Measurements from ENCODE around the gene MIF.
"Not testable (repeated sequence)": the region's sequence is repeated elsewhere in the genome, so short reads cannot be mapped to it uniquely, and the experiment has no call there.

Gene MIF

GRCh38 chr22:23894710-23895598 is 771 bp downstream of the MIF start:
- WGBS = 2% methylated on average over 77 of the region's 79 CpGs
- peak overlapping the region; percentile 92 for H3K9ac ChIP-seq (ENCODE audit: low read depth, low read length)
- H3K9me3 ChIP-seq (ENCODE audit: insufficient read depth, low read depth, low read length) = peaks cover 11% of the 10 kb centered on the region; the same call in 1 of the 2 replicates
- H3K4me3 ChIP-seq (ENCODE audit: low read length) = peak overlapping the region; percentile 82
- peak overlapping the region; percentile 100 for H3K27ac ChIP-seq (ENCODE audit: low read depth, low read length)
- no peaks in the 10 kb centered on the region for H3K27me3 ChIP-seq (ENCODE audit: insufficient read depth, low read length)
- H3K4me1 ChIP-seq (ENCODE audit: insufficient read depth, low read length) = peaks cover 20% of the 10 kb centered on the region
- peaks cover 25% of the 10 kb centered on the region for H3K36me3 ChIP-seq (ENCODE audit: insufficient read depth, low read length)

GRCh38 chr22:23895599-23896144 is 1.5 kb downstream of the MIF start:
- Histone ChIP-seq H3K4me3 (ENCODE audit: low read length) (peak overlapping the region; percentile 82), H3K27ac (ENCODE audit: low read depth, low read length) (peak overlapping the region; percentile 100; the same call in 1 of the 2 replicates), H3K4me1 (ENCODE audit: insufficient read depth, low read length) (peaks cover 20% of the 10 kb centered on the region), H3K36me3 (ENCODE audit: insufficient read depth, low read length) (peaks cover 25% of the 10 kb centered on the region), H3K9me3 (ENCODE audit: insufficient read depth, low read depth, low read length) (peaks cover 11% of the 10 kb centered on the region; the same call in 1 of the 2 replicates), H3K27me3 (ENCODE audit: insufficient read depth, low read length) (no peaks in the 10 kb centered on the region), H3K9ac (ENCODE audit: low read depth, low read length) (peak overlapping the region; percentile 92)
- WGBS = 89% methylated on average over 15 of the region's 16 CpGs

GRCh38 chr22:23896166-23896522 is 2.0 kb downstream of the MIF start:
- 94% methylated on average over 5 of the region's 5 CpGs for WGBS
- peak overlapping the region; percentile 82; the same call in 1 of the 2 replicates for H3K4me3 ChIP-seq (ENCODE audit: low read length)
- H3K27me3 ChIP-seq (ENCODE audit: insufficient read depth, low read length) = no peaks in the 10 kb centered on the region
- H3K9ac ChIP-seq (ENCODE audit: low read depth, low read length) = no peak overlapping the region
- H3K36me3 ChIP-seq (ENCODE audit: insufficient read depth, low read length) = peaks cover 25% of the 10 kb centered on the region
- peaks cover 20% of the 10 kb centered on the region for H3K4me1 ChIP-seq (ENCODE audit: insufficient read depth, low read length)
- H3K27ac ChIP-seq (ENCODE audit: low read depth, low read length) = no peak overlapping the region
- peaks cover 15% of the 10 kb centered on the region; the same call in 1 of the 2 replicates for H3K9me3 ChIP-seq (ENCODE audit: insufficient read depth, low read depth, low read length)

GRCh38 chr22:23896523-23897186 is 2.5 kb downstream of the MIF start:
- Histone ChIP-seq H3K27me3 (ENCODE audit: insufficient read depth, low read length) (no peaks in the 10 kb centered on the region), H3K27ac (ENCODE audit: low read depth, low read length) (no peak overlapping the region), H3K36me3 (ENCODE audit: insufficient read depth, low read length) (peaks cover 25% of the 10 kb centered on the region), H3K9me3 (ENCODE audit: insufficient read depth, low read depth, low read length) (peaks cover 11% of the 10 kb centered on the region; the same call in 1 of the 2 replicates), H3K4me3 (ENCODE audit: low read length) (no peak overlapping the region), H3K4me1 (ENCODE audit: insufficient read depth, low read length) (peaks cover 20% of the 10 kb centered on the region), H3K9ac (ENCODE audit: low read depth, low read length) (no peak overlapping the region)
- WGBS = 88% methylated on average over 8 of the region's 8 CpGs

- H3K36me3 ChIP-seq (ENCODE audit: insufficient read depth, low read length) = peaks cover 25% of the 10 kb centered on the region
- H3K9ac ChIP-seq (ENCODE audit: low read depth, low read length) = no peak overlapping the region
- 0 out of 2 replicates have a peak, but pooled peaks cover 4% of the 10 kb centered on the region for H3K9me3 ChIP-seq (ENCODE audit: insufficient read depth, low read depth, low read length)
- H3K27ac ChIP-seq (ENCODE audit: low read depth, low read length) = no peak overlapping the region
- no peaks in the 10 kb centered on the region for H3K27me3 ChIP-seq (ENCODE audit: insufficient read depth, low read length)
- no peak overlapping the region for H3K4me3 ChIP-seq (ENCODE audit: low read length)
- WGBS = 93% methylated on average over 3 of the region's 3 CpGs
- peaks cover 20% of the 10 kb centered on the region for H3K4me1 ChIP-seq (ENCODE audit: insufficient read depth, low read length)
Measured at GRCh38 chr22:23897320-23897719, 3.1 kb downstream of the MIF start.

GRCh38 chr22:23898006-23898974 is 4.1 kb downstream of the MIF start:
- H3K27me3 ChIP-seq (ENCODE audit: insufficient read depth, low read length) = no peaks in the 10 kb centered on the region
- H3K4me3 ChIP-seq (ENCODE audit: low read length) = no peak overlapping the region
- 0 out of 2 replicates have a peak, but pooled peaks cover 4% of the 10 kb centered on the region for H3K9me3 ChIP-seq (ENCODE audit: insufficient read depth, low read depth, low read length)
- peaks cover 19% of the 10 kb centered on the region for H3K4me1 ChIP-seq (ENCODE audit: insufficient read depth, low read length)
- peak overlapping the region; percentile 3; the same call in 1 of the 2 replicates for H3K27ac ChIP-seq (ENCODE audit: low read depth, low read length)
- 69% methylated on average over 8 of the region's 8 CpGs for WGBS
- H3K9ac ChIP-seq (ENCODE audit: low read depth, low read length) = no peak overlapping the region
- peaks cover 25% of the 10 kb centered on the region for H3K36me3 ChIP-seq (ENCODE audit: insufficient read depth, low read length)

- H3K4me1 ChIP-seq (ENCODE audit: insufficient read depth, low read length) = peaks cover 15% of the 10 kb centered on the region
- 88% methylated on average over 6 of the region's 6 CpGs for WGBS
Measured at GRCh38 chr22:23899042-23899745, 5.0 kb downstream of the MIF start.

GRCh38 chr22:23900227-23900626 is 6.0 kb downstream of the MIF start:
- 92% methylated on average over 3 of the region's 4 CpGs for WGBS
- H3K27me3 ChIP-seq (ENCODE audit: insufficient read depth, low read length) = not testable (repeated sequence)
- peaks cover 15% of the 10 kb centered on the region for H3K4me1 ChIP-seq (ENCODE audit: insufficient read depth, low read length)

More at GRCh38 chr22:23899042-23899745, 5.0 kb downstream of the MIF start:
- no peaks in the 10 kb centered on the region for H3K27me3 ChIP-seq (ENCODE audit: insufficient read depth, low read length)
- 0 out of 2 replicates have a peak, but pooled peaks cover 4% of the 10 kb centered on the region for H3K9me3 ChIP-seq (ENCODE audit: insufficient read depth, low read depth, low read length)
- H3K36me3 ChIP-seq (ENCODE audit: insufficient read depth, low read length) = peaks cover 25% of the 10 kb centered on the region
- H3K27ac ChIP-seq (ENCODE audit: low read depth, low read length) = no peak overlapping the region
- no peak overlapping the region for H3K9ac ChIP-seq (ENCODE audit: low read depth, low read length)
- H3K4me3 ChIP-seq (ENCODE audit: low read length) = no peak overlapping the region

GRCh38 chr22:23901600-23901999 is 7.4 kb downstream of the MIF start:
- Histone ChIP-seq H3K27ac (ENCODE audit: low read depth, low read length) (no peak overlapping the region), H3K36me3 (ENCODE audit: insufficient read depth, low read length) (peaks cover 13% of the 10 kb centered on the region), H3K4me3 (ENCODE audit: low read length) (no peak overlapping the region), H3K4me1 (ENCODE audit: insufficient read depth, low read length) (peaks cover 7% of the 10 kb centered on the region; the same call in 1 of the 2 replicates), H3K9ac (ENCODE audit: low read depth, low read length) (no peak overlapping the region), H3K27me3 (ENCODE audit: insufficient read depth, low read length) (no peaks in the 10 kb centered on the region), H3K9me3 (ENCODE audit: insufficient read depth, low read depth, low read length) (0 out of 2 replicates have a peak, but pooled peaks cover 4% of the 10 kb centered on the region)
- 98% methylated on average over 3 of the region's 4 CpGs for WGBS

More at GRCh38 chr22:23900227-23900626, 6.0 kb downstream of the MIF start:
- H3K9me3 ChIP-seq (ENCODE audit: insufficient read depth, low read depth, low read length); H3K9ac ChIP-seq (ENCODE audit: low read depth, low read length); H3K27ac ChIP-seq (ENCODE audit: low read depth, low read length); H3K4me3 ChIP-seq (ENCODE audit: low read length): not testable (repeated sequence)
- H3K36me3 ChIP-seq (ENCODE audit: insufficient read depth, low read length) = peaks cover 25% of the 10 kb centered on the region

All from HUES64 (cell line).